Naive thymus-derived CD8-positive, alpha-beta T cell (primary cell): ENCODE results near the gene ALG5. TPM values are rescaled to one million over a fixed set of nuclear protein-coding genes. Genes with fewer than 3 reads are reported as not detected.

Source experiments
- ATAC-seq, 2 donors: fragments of 150-1000 bp; cut with Tn5 transposase in 1 of 2; sonication (Bioruptor Pico), chemical (Tn5 transposase) in 1 of 2; 1 replicate in 1 of 2; 2 replicates in 1 of 2; pipeline ENCODE4 v1.10.0; 2021; ENCODE audit warnings: mild to moderate bottlenecking in 2 of 2, moderate library complexity in 2 of 2
- POLR2A ChIA-PET: fragments of 350-600 bp; sonication (Branson Sonifier 250); formaldehyde crosslinking; loops from one replicate; lab custom pipeline; 2021; ENCODE audit warnings: antibody characterized with exemption; lab: Charles Lee
- DNase-seq, 10 donors: peaks; one replicate each; pipeline versions ENCODE4 v3.0.0 to v3.0.0-alpha.2; 2020 to 2022
- H3K27ac Mint-ChIP-seq, 10 donors: one replicate each; pipeline ENCODE4 v1.8.0; 2020 to 2022; ENCODE audit warnings: mild to moderate bottlenecking in 10 of 10, mixed read lengths in 10 of 10, moderate library complexity in 4 of 10, inconsistent platforms in 1 of 10
- H3K27me3 Mint-ChIP-seq, 5 donors: one replicate each; pipeline ENCODE4 v1.8.0; 2021 to 2022; ENCODE audit warnings: mixed read lengths in 5 of 5
- H3K36me3 Mint-ChIP-seq, 3 donors: one replicate each; pipeline ENCODE4 v1.8.0; 2020 to 2022; ENCODE audit warnings: mixed read lengths in 3 of 3, mild to moderate bottlenecking in 2 of 3, inconsistent platforms in 1 of 3
- H3K4me1 Mint-ChIP-seq, 4 donors: one replicate each; pipeline ENCODE4 v1.8.0; 2021 to 2022; ENCODE audit warnings: mixed read lengths in 4 of 4
- H3K4me3 Mint-ChIP-seq, 10 donors: one replicate each; pipeline ENCODE4 v1.8.0; 2020 to 2022; ENCODE audit warnings: mild to moderate bottlenecking in 10 of 10, mixed read lengths in 10 of 10, moderate library complexity in 6 of 10, inconsistent platforms in 1 of 10
- H3K9me3 Mint-ChIP-seq, 9 donors: one replicate each; pipeline ENCODE4 v1.8.0; 2020 to 2022; ENCODE audit warnings: mixed read lengths in 9 of 9, mild to moderate bottlenecking in 3 of 9, inconsistent platforms in 1 of 9, moderate library complexity in 1 of 9
- polyA plus RNA-seq, 3 donors: library from polyadenylated mRNA; unstranded; fragments of 300-500 nt; fragmentation: Illumina TruSeq; gene quantifications; one replicate each; pipeline ENCODE4 v1.2.3, GENCODE V29; 2021
- total RNA-seq, 8 experiments: library from RNA in 2 of 8; stranded (reverse) in 2 of 8; gene quantifications; one replicate each; pipeline ENCODE4 v1.2.3 and lab custom pipeline; 2021 to 2026

Gene ALG5
- total and polyA plus RNA-seq, 5 experiments from 2014 or later, result 22.5 to 89.5 (median 61.9) TPM

GRCh38 chr13:36973621-36974295 lies 25.4 kb downstream of the ALG5 start:
- H3K4me3 Mint-ChIP-seq, result no peak overlapping the region
- no peak for DNase-seq
- POLR2A ChIA-PET, result interaction anchor here (0.7 kb wide), 1 partner anchor 26 kb away, joined by 3 read pairs; the partner anchor contains the start of gene ALG5
- H3K9me3 Mint-ChIP-seq, result peaks cover 0 to 5% (median 0%) of the 10 kb centered on the region in 9 donors
- peaks cover 0 to 8% (median 3%) of the 10 kb centered on the region in 4 donors for H3K4me1 Mint-ChIP-seq
- H3K27ac Mint-ChIP-seq, result peak overlapping the region in 2 of 10 donors; percentile 8 to 50
- no peaks in the 10 kb centered on the region for H3K27me3 Mint-ChIP-seq
- no peak for ATAC-seq
- H3K36me3 Mint-ChIP-seq, result peaks cover 0 to 76% (median 30%) of the 10 kb centered on the region in 3 donors

DNA sequence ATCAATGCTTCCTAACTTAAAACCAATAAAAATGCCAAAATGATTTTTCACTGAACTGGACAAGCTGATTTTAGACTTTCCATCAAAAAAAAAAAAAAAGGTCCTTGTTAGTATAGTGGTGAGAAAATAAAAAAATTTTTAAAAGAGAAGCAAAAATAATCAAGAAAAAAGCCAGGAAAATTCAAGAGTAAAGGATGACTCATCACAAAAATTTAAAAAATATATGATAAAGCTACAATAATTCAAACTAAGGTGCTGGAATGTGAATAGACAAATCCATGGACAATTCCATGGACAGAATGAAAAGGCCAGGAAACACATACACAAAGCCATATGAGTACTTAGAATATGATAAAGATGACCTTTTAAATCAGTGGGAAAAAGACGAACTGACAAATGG lies 26.1 kb downstream of the ALG5 start:
- H3K36me3 Mint-ChIP-seq, result peaks cover 0 to 80% (median 30%) of the 10 kb centered on the region in 3 donors
- no peak overlapping the region for H3K4me3 Mint-ChIP-seq
- no peaks in the 10 kb centered on the region for H3K27me3 Mint-ChIP-seq
- H3K9me3 Mint-ChIP-seq, result peaks cover 0 to 5% (median 0%) of the 10 kb centered on the region in 9 donors
- peaks cover 0 to 8% (median 3%) of the 10 kb centered on the region in 4 donors for H3K4me1 Mint-ChIP-seq
- DNase-seq (no peak), ATAC-seq (no peak)
- no peak overlapping the region for H3K27ac Mint-ChIP-seq
- POLR2A ChIA-PET, result no interaction called here

DNA sequence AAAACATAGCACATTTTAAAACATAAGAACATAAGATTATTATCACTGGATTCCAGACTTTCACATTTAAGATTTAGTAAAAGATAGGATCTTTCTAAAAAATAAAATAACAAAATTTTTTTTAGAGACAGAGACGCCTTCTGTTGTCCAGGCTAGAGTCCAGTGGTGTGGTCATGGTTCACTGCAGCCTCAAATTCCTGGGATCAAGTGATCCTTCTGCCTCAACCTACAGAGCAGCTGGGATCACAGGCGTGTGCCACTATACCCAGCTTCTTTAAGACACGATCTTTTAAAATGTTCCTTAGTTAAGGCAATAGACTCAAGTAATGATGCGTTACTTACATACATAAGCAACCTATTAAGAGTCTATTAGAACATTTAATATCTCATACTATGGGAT lies 32.7 kb downstream of the ALG5 start:
- DNase-seq (no peak), ATAC-seq (no peak)
- no peaks in the 10 kb centered on the region for H3K9me3 Mint-ChIP-seq
- H3K4me1 Mint-ChIP-seq, result peaks cover 0 to 4% (median 0%) of the 10 kb centered on the region in 4 donors
- H3K27me3 Mint-ChIP-seq, result no peaks in the 10 kb centered on the region
- H3K36me3 Mint-ChIP-seq, result peaks cover 18 to 78% (median 30%) of the 10 kb centered on the region in 3 donors
- H3K27ac Mint-ChIP-seq, result no peak overlapping the region
- POLR2A ChIA-PET, result no interaction called here
- no peak overlapping the region for H3K4me3 Mint-ChIP-seq

- H3K36me3 Mint-ChIP-seq, result peaks cover 18 to 77% (median 28%) of the 10 kb centered on the region in 3 donors
- no peaks in the 10 kb centered on the region for H3K9me3 Mint-ChIP-seq
- H3K4me1 Mint-ChIP-seq, result peaks cover 0 to 4% (median 0%) of the 10 kb centered on the region in 4 donors
- no peak overlapping the region for H3K27ac Mint-ChIP-seq
- POLR2A ChIA-PET, result no interaction called here
- no peak overlapping the region for H3K4me3 Mint-ChIP-seq
- H3K27me3 Mint-ChIP-seq, result no peaks in the 10 kb centered on the region
- no peak for ATAC-seq
- no peak for DNase-seq
These were observed 33.4 kb downstream of the ALG5 start for GRCh38 chr13:36965767-36966166.

- POLR2A ChIA-PET, result no interaction called here
- H3K27ac Mint-ChIP-seq, result peak overlapping the region in 1 of 10 donors; percentile 61
These were observed 39.6 kb downstream of the ALG5 start for GRCh38 chr13:36959456-36960116.

DNA sequence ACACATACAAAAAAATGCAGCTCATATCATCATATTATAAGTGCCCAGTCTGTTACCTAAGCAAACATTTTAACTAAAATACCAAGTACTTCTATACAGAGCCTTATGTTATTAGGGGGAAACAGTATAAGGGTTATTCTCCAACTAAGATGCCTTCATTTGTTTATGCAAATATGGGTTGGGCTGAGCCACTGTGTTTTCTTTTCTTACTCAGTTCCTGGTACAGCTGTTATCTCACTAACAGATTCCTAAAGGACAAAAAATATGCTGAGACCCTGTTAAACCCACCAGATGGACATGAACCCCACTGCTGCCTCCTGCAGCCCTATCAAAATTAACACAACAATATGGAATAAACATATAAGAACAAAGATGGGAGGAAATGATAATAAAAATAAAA lies 44.6 kb downstream of the ALG5 start:
- Mint-ChIP-seq H3K4me3 (no peak overlapping the region), H3K27ac (peak overlapping the region in 1 of 10 donors; percentile 61), H3K4me1 (peaks cover 0 to 9% (median 6%) of the 10 kb centered on the region in 4 donors), H3K9me3 (no peaks in the 10 kb centered on the region), H3K36me3 (peaks cover 6 to 87% (median 40%) of the 10 kb centered on the region in 3 donors), H3K27me3 (no peaks in the 10 kb centered on the region)
- DNase-seq (no peak), ATAC-seq (no peak)
- POLR2A ChIA-PET, result no interaction called here

More at GRCh38 chr13:36959456-36960116, 39.6 kb downstream of the ALG5 start:
- Mint-ChIP-seq H3K4me3 (no peak overlapping the region), H3K9me3 (no peaks in the 10 kb centered on the region), H3K36me3 (peaks cover 8 to 80% (median 41%) of the 10 kb centered on the region in 3 donors), H3K4me1 (peaks cover 1 to 12% (median 8%) of the 10 kb centered on the region in 4 donors), H3K27me3 (no peaks in the 10 kb centered on the region)
- ATAC-seq (no peak), DNase-seq (no peak)

GRCh38 chr13:36950920-36951319 lies 48.2 kb downstream of the ALG5 start:
- Mint-ChIP-seq H3K9me3 (peaks cover 0 to 2% (median 0%) of the 10 kb centered on the region in 9 donors), H3K27ac (peak overlapping the region in 2 of 10 donors; percentile 1 to 34), H3K4me1 (no peaks in the 10 kb centered on the region), H3K36me3 (peaks cover 18 to 75% (median 39%) of the 10 kb centered on the region in 3 donors), H3K4me3 (no peak overlapping the region), H3K27me3 (no peaks in the 10 kb centered on the region)
- ATAC-seq (no peak), DNase-seq (no peak)
- POLR2A ChIA-PET, result no interaction called here

DNA sequence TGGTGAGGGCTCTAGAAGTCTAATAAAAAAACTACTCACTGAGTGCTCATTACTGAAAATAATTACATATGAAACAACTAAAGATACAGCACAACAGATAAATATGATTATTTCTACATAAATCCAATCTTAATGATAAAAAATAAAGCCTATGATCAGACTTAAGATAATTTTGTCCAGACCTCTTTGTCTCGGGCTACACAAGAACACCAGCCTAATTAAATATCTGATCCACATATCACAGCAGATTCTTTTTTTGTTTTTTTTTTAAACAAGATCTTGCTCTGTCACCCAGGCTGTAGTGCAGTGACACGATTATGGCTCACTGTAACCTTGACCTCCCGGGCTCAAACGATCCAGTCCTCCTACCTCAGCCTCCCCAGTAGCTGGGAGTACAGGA lies 48.8 kb downstream of the ALG5 start:
- Mint-ChIP-seq H3K4me1 (no peaks in the 10 kb centered on the region), H3K4me3 (no peak overlapping the region), H3K27me3 (no peaks in the 10 kb centered on the region), H3K27ac (no peak overlapping the region), H3K36me3 (peaks cover 18 to 73% (median 36%) of the 10 kb centered on the region in 3 donors), H3K9me3 (peaks cover 0 to 5% (median 0%) of the 10 kb centered on the region in 9 donors)
- ATAC-seq (no peak), DNase-seq (no peak)
- POLR2A ChIA-PET, result no interaction called here

DNA sequence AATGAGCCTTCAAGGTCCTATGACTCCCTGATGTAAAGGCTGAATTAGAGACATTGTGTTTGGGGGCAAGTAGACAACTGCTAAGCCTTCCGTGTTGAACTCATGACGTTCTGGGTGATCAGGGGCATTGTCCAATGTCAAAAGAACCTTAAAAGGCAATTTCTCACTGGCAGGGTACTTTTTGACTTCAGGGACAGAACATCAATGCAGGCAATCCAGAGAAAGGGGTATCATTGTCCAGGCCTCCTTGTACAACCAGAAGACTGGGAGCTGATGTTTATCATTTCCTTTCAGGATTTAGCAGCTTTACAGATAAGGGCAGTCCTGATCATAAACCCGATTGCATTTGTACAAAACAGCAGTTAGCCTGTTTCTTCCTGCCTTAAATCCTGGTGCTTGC lies 54.1 kb downstream of the ALG5 start:
- Mint-ChIP-seq H3K9me3 (peaks cover 0 to 34% (median 16%) of the 10 kb centered on the region in 9 donors), H3K27ac (no peak overlapping the region), H3K36me3 (peaks cover 24 to 29% (median 26%) of the 10 kb centered on the region in 3 donors), H3K4me1 (peaks cover 0 to 1% (median 0%) of the 10 kb centered on the region in 4 donors), H3K4me3 (no peak overlapping the region), H3K27me3 (peaks cover 0 to 8% (median 2%) of the 10 kb centered on the region in 5 donors)
- POLR2A ChIA-PET, result no interaction called here
- DNase-seq, result no peak
- no peak for ATAC-seq

DNA sequence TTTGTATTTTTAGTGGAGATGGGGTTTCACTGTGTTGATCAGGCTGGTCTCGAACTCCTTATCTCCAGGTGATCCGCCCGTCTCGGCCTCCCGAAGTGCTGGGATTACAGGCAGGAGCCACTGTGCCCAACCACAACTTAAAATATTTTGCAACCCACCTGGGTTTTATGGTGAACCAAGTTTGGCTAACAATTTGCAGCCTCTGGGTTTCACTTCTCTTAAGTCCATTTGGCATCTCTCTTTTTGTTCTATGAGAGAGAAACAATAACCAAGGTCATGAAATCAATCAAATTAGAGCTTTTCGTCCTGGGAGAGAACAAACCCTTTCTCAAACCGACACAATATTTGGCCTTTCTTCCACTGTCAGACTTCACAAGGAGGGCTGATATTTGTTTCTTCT lies 73.5 kb downstream of the ALG5 start:
- H3K9me3 Mint-ChIP-seq, result peaks cover 0 to 3% (median 0%) of the 10 kb centered on the region in 9 donors
- H3K27me3 Mint-ChIP-seq, result peaks cover 19 to 35% (median 22%) of the 10 kb centered on the region in 5 donors
- ATAC-seq, result no peak
- no peak for DNase-seq
- POLR2A ChIA-PET, result no interaction called here
- no peak overlapping the region for H3K27ac Mint-ChIP-seq
- peaks cover 0 to 3% (median under 1%) of the 10 kb centered on the region in 4 donors for H3K4me1 Mint-ChIP-seq
- no peak overlapping the region for H3K4me3 Mint-ChIP-seq
- no peaks in the 10 kb centered on the region for H3K36me3 Mint-ChIP-seq

DNA sequence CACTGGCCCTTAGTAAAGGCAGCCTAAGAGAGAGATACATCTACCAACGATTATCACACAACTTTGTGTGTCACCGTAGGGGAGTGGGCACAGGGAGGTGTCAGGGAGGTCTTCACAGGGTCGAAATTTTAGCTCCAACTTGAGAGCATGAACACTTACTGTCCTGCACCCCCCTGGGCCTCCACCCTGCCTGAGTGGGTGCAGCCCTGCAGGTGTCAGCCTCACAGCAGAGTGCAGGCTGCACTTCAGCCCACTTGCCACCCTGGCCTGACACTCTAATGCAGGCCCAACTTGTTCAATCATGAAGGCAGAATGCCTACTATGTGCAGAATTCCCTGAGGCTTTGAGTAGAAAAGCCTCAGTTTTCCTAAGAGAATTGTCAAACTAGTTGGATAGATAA lies 75.1 kb downstream of the ALG5 start:
- H3K4me3 Mint-ChIP-seq, result no peak overlapping the region
- H3K27me3 Mint-ChIP-seq, result peaks cover 23 to 38% (median 28%) of the 10 kb centered on the region in 5 donors
- DNase-seq (no peak), ATAC-seq (no peak)
- POLR2A ChIA-PET, result no interaction called here
- H3K9me3 Mint-ChIP-seq, result no peaks in the 10 kb centered on the region
- H3K27ac Mint-ChIP-seq, result no peak overlapping the region
- peaks cover 0 to 2% (median 0%) of the 10 kb centered on the region in 3 donors for H3K36me3 Mint-ChIP-seq
- peaks cover 0 to 6% (median 3%) of the 10 kb centered on the region in 4 donors for H3K4me1 Mint-ChIP-seq

DNA sequence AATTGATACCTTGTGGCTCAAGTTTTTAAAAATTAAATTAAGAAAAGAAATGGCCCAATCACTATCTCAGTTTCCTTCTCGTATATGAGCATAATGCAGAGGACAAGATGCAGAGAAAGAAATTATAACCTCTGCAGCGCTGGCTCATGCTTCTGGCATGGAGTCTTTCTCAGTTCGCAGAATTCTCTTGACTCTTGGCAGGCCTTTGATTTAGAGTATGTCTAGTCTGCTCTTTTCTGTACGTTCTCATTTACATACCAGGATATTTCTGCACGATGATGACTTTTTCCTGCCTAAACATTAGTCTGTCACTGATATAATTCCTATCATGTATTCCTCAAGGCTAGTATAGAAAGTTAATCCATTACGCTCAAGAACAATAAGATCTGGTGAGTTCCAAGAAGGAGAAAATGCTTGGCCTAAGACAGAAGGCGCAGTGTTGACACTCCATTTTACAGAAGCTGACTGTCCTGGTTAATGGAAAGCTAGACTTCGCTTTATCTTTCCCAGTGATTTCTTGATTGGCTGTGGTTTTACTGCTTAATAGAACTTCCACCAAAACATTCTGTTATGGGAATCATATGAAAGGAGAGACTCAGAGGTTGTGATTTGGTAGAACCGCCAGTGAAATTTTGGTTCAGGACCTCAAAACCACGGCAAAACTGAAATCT lies 77.4 kb downstream of the ALG5 start:
- Mint-ChIP-seq H3K4me1 (peaks cover 0 to 11% (median 4%) of the 10 kb centered on the region in 4 donors), H3K27me3 (peaks cover 32 to 52% (median 42%) of the 10 kb centered on the region in 5 donors), H3K4me3 (peak overlapping the region in 1 of 10 donors; percentile 0), H3K27ac (no peak overlapping the region), H3K36me3 (peaks cover 0 to 2% (median 0%) of the 10 kb centered on the region in 3 donors), H3K9me3 (no peaks in the 10 kb centered on the region)
- ATAC-seq, result no peak
- no peak for DNase-seq
- POLR2A ChIA-PET, result no interaction called here
